Ecto neural progenitor cell (in vitro differentiated cells): Measurements from ENCODE around the gene MVK.
"Not testable (repeated sequence)": the region's sequence is repeated elsewhere in the genome, so short reads cannot be mapped to it uniquely, and the experiment has no call there.

Source experiments
- DNase-seq: peaks from one replicate; pipeline ENCODE4 v3.0.0-alpha.2; 2018; ENCODE audit warnings: low spot score

MVK gene

GRCh38 chr12:109591041-109591440 is 17.4 kb downstream of the MVK start:
- DNase-seq, result no peak

- no peak for DNase-seq
Measured at GRCh38 chr12:109592195-109592904, 18.8 kb downstream of the MVK start.

- no peak for DNase-seq
Measured at GRCh38 chr12:109592905-109593272, 19.3 kb downstream of the MVK start.

- DNase-seq, result no peak
Measured at GRCh38 chr12:109594556-109595317, 21.1 kb downstream of the MVK start.

- DNase-seq, result no peak
Measured at GRCh38 chr12:109595321-109595902, 21.8 kb downstream of the MVK start.

GRCh38 chr12:109596418-109597244 is 23.0 kb downstream of the MVK start:
- DNase-seq, result no peak

GRCh38 chr12:109597414-109597794 is 23.8 kb downstream of the MVK start:
- no peak for DNase-seq

GRCh38 chr12:109597795-109598427 is 24.3 kb downstream of the MVK start:
- peak; percentile 96 for DNase-seq

- DNase-seq, result no peak
Measured at GRCh38 chr12:109598428-109598854, 24.8 kb downstream of the MVK start.

GRCh38 chr12:109599087-109599486 is 25.5 kb downstream of the MVK start:
- DNase-seq, result no peak

- no peak for DNase-seq
Measured at GRCh38 chr12:109600481-109600880, 26.9 kb downstream of the MVK start.

- no peak for DNase-seq
Measured at GRCh38 chr12:109600995-109601394, 27.4 kb downstream of the MVK start.

- DNase-seq, result no peak
Measured at GRCh38 chr12:109601557-109601956, 28.0 kb downstream of the MVK start.

- not testable (repeated sequence) for DNase-seq
Measured at GRCh38 chr12:109602132-109602531, 28.5 kb downstream of the MVK start.

GRCh38 chr12:109604132-109604585 is 30.6 kb downstream of the MVK start:
- no peak for DNase-seq

GRCh38 chr12:109605016-109605415 is 31.4 kb downstream of the MVK start:
- DNase-seq, result peak; percentile 69

- no peak for DNase-seq
Measured at GRCh38 chr12:109605599-109606228, 32.1 kb downstream of the MVK start.

- DNase-seq, result peak; percentile 94
Measured at GRCh38 chr12:109606320-109607028, 32.9 kb downstream of the MVK start.

- DNase-seq, result no peak
Measured at GRCh38 chr12:109607618-109608017, 34.0 kb downstream of the MVK start.

- DNase-seq, result no peak
Measured at GRCh38 chr12:109608270-109608669, 34.7 kb downstream of the MVK start.

GRCh38 chr12:109608793-109609192 is 35.2 kb downstream of the MVK start:
- DNase-seq, result no peak
